ENCODE measurements around the gene HS6ST3. TPM values are rescaled to one million over a fixed set of nuclear protein-coding genes. Genes with fewer than 3 reads are reported as not detected.

The HS6ST3 gene
- total RNA-seq, 4 donors from 2014 or later: 0.16 to 0.27 TPM; not detected in 2

GRCh38 chr13:96243376-96243775 is 153.5 kb downstream of the HS6ST3 start:
- Histone ChIP-seq H3K36me3 (no peaks in the 10 kb centered on the region), H3K4me1 (no peaks in the 10 kb centered on the region), H3K4me3 (no peak overlapping the region), H3K27ac (no peak overlapping the region), H3K9me3 (no peaks in the 10 kb centered on the region), H3K27me3 (no peaks in the 10 kb centered on the region)
- in situ Hi-C loops (cut with MboI; ENCODE audit: low pct_ligation_motif_present in 1 of 4, low pct_unique_long_range_greater_than_20kb in 1 of 4, low sequenced_read_pairs in 3 of 4) (no loop called here), intact Hi-C loops (cut with DNase I; ENCODE audit: low total_unique reads) (no loop called here)
- 50 to 56% methylated on average over 1 of the region's 1 CpG for WGBS, 2 donors (ENCODE audit: low coverage in 1 of 2)
- no peak for TF ChIP-seq POLR2A (IDR thresholded peaks at IDR 0.05)
- no peak for TF ChIP-seq CTCF (IDR thresholded peaks at IDR 0.05)
- no peak for TF ChIP-seq EP300 (IDR thresholded peaks at IDR 0.05; ENCODE audit: low read depth)
- no peak for TF ChIP-seq POLR2AphosphoS5 (IDR thresholded peaks at IDR 0.05)
- no peak for DNase-seq

GRCh38 chr13:96248103-96248502 is 158.2 kb downstream of the HS6ST3 start:
- intact Hi-C loops (cut with DNase I; ENCODE audit: low total_unique reads): no loop called here
- no peak overlapping the region for H3K4me3 ChIP-seq
- in situ Hi-C loops (cut with MboI; ENCODE audit: low pct_ligation_motif_present in 1 of 4, low pct_unique_long_range_greater_than_20kb in 1 of 4, low sequenced_read_pairs in 3 of 4): no loop called here

GRCh38 chr13:96248996-96249395 is 159.1 kb downstream of the HS6ST3 start:
- Histone ChIP-seq H3K27me3 (no peaks in the 10 kb centered on the region), H3K9me3 (no peaks in the 10 kb centered on the region), H3K27ac (no peak overlapping the region), H3K4me3 (no peak overlapping the region), H3K36me3 (no peaks in the 10 kb centered on the region), H3K4me1 (no peaks in the 10 kb centered on the region)
- no peak for TF ChIP-seq CTCF (IDR thresholded peaks at IDR 0.05)
- TF ChIP-seq EP300 (IDR thresholded peaks at IDR 0.05; ENCODE audit: low read depth): no peak
- no peak for TF ChIP-seq POLR2AphosphoS5 (IDR thresholded peaks at IDR 0.05)
- no peak for TF ChIP-seq POLR2A (IDR thresholded peaks at IDR 0.05)
- in situ Hi-C loops (cut with MboI; ENCODE audit: low pct_ligation_motif_present in 1 of 4, low pct_unique_long_range_greater_than_20kb in 1 of 4, low sequenced_read_pairs in 3 of 4): no loop called here
- WGBS, 2 donors (ENCODE audit: low coverage in 1 of 2): 56 to 72% methylated on average over 1 of the region's 1 CpG
- intact Hi-C loops (cut with DNase I; ENCODE audit: low total_unique reads): no loop called here
- DNase-seq: no peak

More at GRCh38 chr13:96248103-96248502, 158.2 kb downstream of the HS6ST3 start:
- no peaks in the 10 kb centered on the region for H3K4me1 ChIP-seq
- TF ChIP-seq POLR2AphosphoS5 (IDR thresholded peaks at IDR 0.05) (no peak), CTCF (IDR thresholded peaks at IDR 0.05) (no peak), EP300 (IDR thresholded peaks at IDR 0.05; ENCODE audit: low read depth) (no peak), POLR2A (IDR thresholded peaks at IDR 0.05) (no peak)
- WGBS, 2 donors (ENCODE audit: low coverage in 1 of 2): 57 to 64% methylated on average over 2 of the region's 2 CpGs
- DNase-seq: no peak
- no peaks in the 10 kb centered on the region for H3K36me3 ChIP-seq
- H3K27ac ChIP-seq: no peak overlapping the region
- H3K27me3 ChIP-seq: no peaks in the 10 kb centered on the region
- no peaks in the 10 kb centered on the region for H3K9me3 ChIP-seq

- Histone ChIP-seq H3K27me3 (no peaks in the 10 kb centered on the region), H3K4me1 (no peaks in the 10 kb centered on the region), H3K9me3 (no peaks in the 10 kb centered on the region), H3K4me3 (no peak overlapping the region), H3K36me3 (no peaks in the 10 kb centered on the region), H3K27ac (no peak overlapping the region)
- TF ChIP-seq EP300 (IDR thresholded peaks at IDR 0.05; ENCODE audit: low read depth): no peak
- TF ChIP-seq CTCF (IDR thresholded peaks at IDR 0.05): no peak
- no peak for TF ChIP-seq POLR2A (IDR thresholded peaks at IDR 0.05)
- no peak for TF ChIP-seq POLR2AphosphoS5 (IDR thresholded peaks at IDR 0.05)
- 88 to 93% methylated on average over 3 to 4 of the region's 4 CpGs for WGBS, 2 donors (ENCODE audit: low coverage in 1 of 2)
- in situ Hi-C loops (cut with MboI; ENCODE audit: low pct_ligation_motif_present in 1 of 4, low pct_unique_long_range_greater_than_20kb in 1 of 4, low sequenced_read_pairs in 3 of 4): no loop called here
- no peak for DNase-seq
- intact Hi-C loops (cut with DNase I; ENCODE audit: low total_unique reads): no loop called here
These were observed 163.0 kb downstream of the HS6ST3 start for GRCh38 chr13:96252903-96253302.

Data from transverse colon (tissue), 4 donors.